KBM-7 (cell line): Measurements from ENCODE around the gene CAPN13.

Source experiments
- DNase-seq: peaks from one replicate; pipeline ENCODE4 v3.0.0-alpha.2; 2015
- in situ Hi-C: fragments of 300-500 bp; cut with MboI; formaldehyde crosslinking; loops from 2 replicates; pipeline ENCODE4 v1.14.3; 2020; ENCODE audit warnings: low sequenced_read_pairs, low pct_unique_long_range_greater_than_20kb, mixed read lengths

Gene CAPN13

GRCh38 chr2:30768036-30768686, 39.1 kb downstream of the CAPN13 start:
- no peak for DNase-seq
- in situ Hi-C loops: no loop called here

- in situ Hi-C loops: no loop called here
These were observed 40.6 kb downstream of the CAPN13 start for GRCh38 chr2:30766666-30767065.

GRCh38 chr2:30765876-30766470, 41.3 kb downstream of the CAPN13 start:
- in situ Hi-C loops: no loop called here
- no peak for DNase-seq

More at GRCh38 chr2:30766666-30767065, 40.6 kb downstream of the CAPN13 start:
- no peak for DNase-seq

- DNase-seq: no peak
- in situ Hi-C loops: no loop called here
These were observed 42.1 kb downstream of the CAPN13 start for GRCh38 chr2:30765191-30765590.

GRCh38 chr2:30764021-30764800, 43.0 kb downstream of the CAPN13 start:
- no peak for DNase-seq
- in situ Hi-C loops: no loop called here

GRCh38 chr2:30763151-30763660, 44.0 kb downstream of the CAPN13 start:
- DNase-seq: no peak
- in situ Hi-C loops: no loop called here

GRCh38 chr2:30761226-30761625, 46.0 kb downstream of the CAPN13 start:
- DNase-seq: no peak
- in situ Hi-C loops: no loop called here

GRCh38 chr2:30759481-30759880, 47.8 kb downstream of the CAPN13 start:
- in situ Hi-C loops: no loop called here
- DNase-seq: no peak

- in situ Hi-C loops: no loop called here
- DNase-seq: no peak
These were observed 49.0 kb downstream of the CAPN13 start for GRCh38 chr2:30758191-30758651.

- in situ Hi-C loops: no loop called here
These were observed 49.5 kb downstream of the CAPN13 start for GRCh38 chr2:30757749-30758148.

GRCh38 chr2:30756971-30757370, 50.3 kb downstream of the CAPN13 start:
- in situ Hi-C loops: no loop called here
- no peak for DNase-seq

More at GRCh38 chr2:30757749-30758148, 49.5 kb downstream of the CAPN13 start:
- DNase-seq: no peak

- in situ Hi-C loops: no loop called here
- no peak for DNase-seq
These were observed 51.1 kb downstream of the CAPN13 start for GRCh38 chr2:30756051-30756719.

- in situ Hi-C loops: no loop called here
- DNase-seq: no peak
These were observed 53.6 kb downstream of the CAPN13 start for GRCh38 chr2:30753630-30754029.

- in situ Hi-C loops: no loop called here
- no peak for DNase-seq
These were observed 54.4 kb downstream of the CAPN13 start for GRCh38 chr2:30752811-30753210.

- in situ Hi-C loops: loop anchor here (25.0 kb wide), 1 partner anchor 590 kb away; no protein-coding TSS in a partner anchor
- DNase-seq: no peak
These were observed 60.0 kb downstream of the CAPN13 start for GRCh38 chr2:30747206-30747605.

- in situ Hi-C loops: loop anchor here (25.0 kb wide), 1 partner anchor 592 kb away; no protein-coding TSS in a partner anchor
These were observed 62.4 kb downstream of the CAPN13 start for GRCh38 chr2:30744823-30745222.

GRCh38 chr2:30741576-30741975, 65.7 kb downstream of the CAPN13 start:
- DNase-seq: no peak
- in situ Hi-C loops: loop anchor here (25.0 kb wide), 1 partner anchor 596 kb away; no protein-coding TSS in a partner anchor

More at GRCh38 chr2:30744823-30745222, 62.4 kb downstream of the CAPN13 start:
- no peak for DNase-seq

- no peak for DNase-seq
- in situ Hi-C loops: loop anchor here (25.0 kb wide), 1 partner anchor 599 kb away; no protein-coding TSS in a partner anchor
These were observed 68.9 kb downstream of the CAPN13 start for GRCh38 chr2:30738141-30738911.

- in situ Hi-C loops: loop anchor here (25.0 kb wide), 1 partner anchor 600 kb away; no protein-coding TSS in a partner anchor
- no peak for DNase-seq
These were observed 70.0 kb downstream of the CAPN13 start for GRCh38 chr2:30737326-30737610.
